HG03025 (cell line): ENCODE data around the gene RNASEH2C.
A peak's percentile ranks its signal among the peaks of the same experiment; 100 is the strongest.
"Not testable (repeated sequence)": the region's sequence is repeated elsewhere in the genome, so short reads cannot be mapped to it uniquely, and the experiment has no call there.

Experiments
- ATAC-seq: cut with Tn5 transposase; IDR thresholded peaks from one replicate; pipeline ENCODE4 v1.9.1; 2021; ENCODE audit warnings: mild to moderate bottlenecking, moderate library complexity; ENCODE audit not compliant: unreplicated experiment, low FRiP score

The RNASEH2C gene

GRCh38 chr11:65720211-65720934 is at the start of gene RNASEH2C:
TSS of gene RNASEH2C (minus strand) at chr11:65720798. CDS start at chr11:65720758, 40 bp downstream.
- peak; percentile 64 for ATAC-seq

GRCh38 chr11:65767806-65768205 is 47.2 kb upstream of the RNASEH2C start:
- not testable (repeated sequence) for ATAC-seq

- ATAC-seq: no peak
These were observed 46.8 kb upstream of the RNASEH2C start for GRCh38 chr11:65767406-65767805.

- ATAC-seq: no peak
These were observed 45.9 kb upstream of the RNASEH2C start for GRCh38 chr11:65766535-65766934.

- ATAC-seq: no peak
These were observed 43.8 kb upstream of the RNASEH2C start for GRCh38 chr11:65764434-65764833.

GRCh38 chr11:65762816-65763215 is 42.2 kb upstream of the RNASEH2C start:
- ATAC-seq: not testable (repeated sequence)

GRCh38 chr11:65762169-65762568 is 41.6 kb upstream of the RNASEH2C start:
- ATAC-seq: not testable (repeated sequence)

GRCh38 chr11:65745049-65745448 is 24.5 kb upstream of the RNASEH2C start:
- ATAC-seq: no peak

- no peak for ATAC-seq
These were observed 24.1 kb upstream of the RNASEH2C start for GRCh38 chr11:65744699-65745042.

GRCh38 chr11:65744026-65744698 is 23.6 kb upstream of the RNASEH2C start:
- no peak for ATAC-seq

GRCh38 chr11:65743681-65744025 is 23.1 kb upstream of the RNASEH2C start:
- ATAC-seq: no peak

GRCh38 chr11:65742353-65742752 is 21.8 kb upstream of the RNASEH2C start:
- no peak for ATAC-seq

GRCh38 chr11:65741185-65741584 is 20.6 kb upstream of the RNASEH2C start:
- ATAC-seq: no peak

GRCh38 chr11:65739022-65739421 is 18.4 kb upstream of the RNASEH2C start:
- ATAC-seq: no peak

GRCh38 chr11:65736810-65737209 is 16.2 kb upstream of the RNASEH2C start:
- ATAC-seq: no peak

GRCh38 chr11:65735111-65735510 is 14.5 kb upstream of the RNASEH2C start:
- not testable (repeated sequence) for ATAC-seq

- ATAC-seq: no peak
These were observed 9.9 kb upstream of the RNASEH2C start for GRCh38 chr11:65730461-65730860.

GRCh38 chr11:65727865-65728264 is 7.3 kb upstream of the RNASEH2C start:
- no peak for ATAC-seq

- ATAC-seq: no peak
These were observed 6.1 kb upstream of the RNASEH2C start for GRCh38 chr11:65726660-65727059.

- ATAC-seq: no peak
These were observed 1.7 kb upstream of the RNASEH2C start for GRCh38 chr11:65722261-65722660.

- ATAC-seq: no peak
These were observed 757 bp downstream of the RNASEH2C start for GRCh38 chr11:65719871-65720210.

GRCh38 chr11:65718964-65719492 is 1.6 kb downstream of the RNASEH2C start:
- ATAC-seq: no peak
